RPMI7951 (cell line): ENCODE data around the gene RBP3. TPM values are rescaled to one million over a fixed set of nuclear protein-coding genes. Genes with fewer than 3 reads are reported as not detected.
A peak's percentile ranks its signal among the peaks of the same experiment; 100 is the strongest.

Experiments
- DNase-seq: peaks from one replicate; pipeline ENCODE4 v3.0.0-alpha.2; 2012; ENCODE audit warnings: low read depth
- total RNA-seq: library from RNA; depleted of rRNA; stranded (reverse); fragments of >200 nt; shearing (Covaris generic); gene quantifications from 2 replicates; pipeline ENCODE4 v1.2.3, GENCODE V29; 2014

Gene RBP3
- total RNA-seq, 1 experiment from 2014 or later = not detected

DNA sequence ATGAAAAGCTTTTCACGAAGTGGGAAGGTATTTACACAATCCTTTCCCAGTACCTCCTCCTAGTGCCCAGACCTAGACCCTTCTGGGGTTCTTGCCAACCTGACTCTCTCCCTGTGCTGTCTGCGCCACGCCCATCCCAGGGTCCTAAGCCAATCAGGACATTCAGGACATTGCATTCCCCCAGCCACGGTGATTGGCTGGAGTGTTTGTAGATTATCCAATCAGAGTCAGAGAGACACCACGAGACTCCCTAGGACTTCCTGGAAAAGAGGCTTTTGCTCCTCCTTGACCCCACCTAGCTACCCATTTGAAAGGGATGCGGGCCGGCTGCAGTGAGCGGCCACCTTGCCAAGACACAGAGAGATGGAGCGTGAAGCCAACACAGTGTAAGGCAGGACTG is 29.5 kb upstream of the RBP3 start:
- peak; percentile 18 for DNase-seq

GRCh38 chr10:47319784-47320183 is 28.4 kb upstream of the RBP3 start:
- no peak for DNase-seq

GRCh38 chr10:47320812-47321211 is 27.4 kb upstream of the RBP3 start:
- no peak for DNase-seq

DNA sequence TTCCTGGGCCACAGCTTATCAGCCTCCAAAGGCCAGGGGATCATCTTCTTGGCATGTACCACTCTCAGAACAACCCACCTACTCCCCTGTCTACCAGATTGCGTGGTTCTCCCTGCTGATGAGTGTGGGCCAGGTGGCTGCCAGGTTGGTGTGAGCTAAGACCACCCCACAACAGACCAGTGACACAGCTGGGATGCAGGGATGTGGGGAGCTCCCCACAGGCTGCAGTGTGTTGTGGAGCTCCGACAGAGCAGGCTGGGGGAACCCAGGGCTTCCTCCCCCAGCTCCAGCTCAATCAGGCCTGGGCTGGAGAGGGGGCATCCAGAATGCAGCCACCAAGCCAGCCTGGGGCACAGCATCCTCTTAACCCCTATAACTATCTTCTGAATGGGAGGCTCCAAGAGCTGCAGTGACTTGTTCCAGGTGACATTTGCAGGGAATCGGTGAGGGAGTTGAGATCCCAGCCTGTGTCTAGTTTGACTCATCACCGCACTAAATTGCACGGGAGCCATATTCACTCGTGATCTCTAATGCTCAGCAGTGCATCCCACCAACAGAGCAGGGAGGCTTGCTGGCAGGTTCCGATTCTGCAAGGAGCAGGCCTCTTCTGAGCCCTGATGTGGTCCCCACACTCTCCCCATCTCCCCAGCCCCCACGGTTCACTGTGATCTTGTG is 26.5 kb upstream of the RBP3 start:
- no peak for DNase-seq

- DNase-seq = no peak
Measured at GRCh38 chr10:47322300-47323061, 25.7 kb upstream of the RBP3 start, which contains the start of gene GDF2. GDF2 (plus strand) TSS chr10:47322454; CDS start chr10:47322669, 215 bp downstream.

DNA sequence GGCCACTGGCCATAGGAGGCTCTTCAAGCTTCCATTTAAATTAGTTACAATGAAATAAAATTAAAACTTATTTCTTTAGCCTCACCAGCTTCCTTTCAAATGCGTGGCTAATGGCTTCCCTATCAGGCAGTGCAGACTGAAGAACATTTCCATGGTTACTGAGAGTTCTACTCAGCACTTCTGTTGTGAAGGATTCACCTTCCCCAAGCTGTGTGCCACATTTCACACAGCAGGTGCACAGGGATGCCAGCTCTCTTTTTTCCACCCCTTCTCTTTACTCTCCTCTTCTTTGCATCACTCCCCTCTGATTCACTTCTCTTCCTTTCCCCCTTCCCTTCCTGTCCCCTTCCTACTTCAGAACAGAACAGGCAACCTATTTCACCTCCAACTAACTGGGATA is 25.1 kb upstream of the RBP3 start:
- DNase-seq = no peak

- no peak for DNase-seq
Measured at GRCh38 chr10:47323636-47324296, 24.4 kb upstream of the RBP3 start.

GRCh38 chr10:47325303-47326291 is 22.6 kb upstream of the RBP3 start:
- no peak for DNase-seq

- DNase-seq = no peak
Measured at GRCh38 chr10:47326306-47326926, 21.7 kb upstream of the RBP3 start.

- no peak for DNase-seq
Measured at GRCh38 chr10:47326927-47327330, 21.2 kb upstream of the RBP3 start.

- no peak for DNase-seq
Measured at GRCh38 chr10:47329855-47330254, 18.3 kb upstream of the RBP3 start.

DNA sequence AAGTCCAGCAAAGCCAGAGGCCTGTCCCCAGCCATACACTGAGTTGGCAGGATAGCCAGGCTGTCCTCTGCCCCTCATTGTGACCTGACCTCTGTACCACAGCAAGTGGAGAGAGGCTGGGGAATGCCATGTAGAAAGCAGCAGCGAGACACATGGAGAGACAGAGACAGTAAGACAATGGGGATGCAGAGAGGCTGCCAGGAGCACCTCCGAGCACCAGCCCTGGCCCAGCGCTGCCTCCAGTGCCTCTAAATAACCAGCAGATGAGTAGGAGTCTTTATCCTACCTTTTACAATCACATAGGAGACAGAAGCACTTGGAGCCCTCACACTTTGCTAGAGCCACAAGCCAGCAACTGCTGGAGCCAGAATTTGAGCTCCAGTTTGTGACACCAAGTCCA is 17.8 kb upstream of the RBP3 start:
- DNase-seq = no peak

DNA sequence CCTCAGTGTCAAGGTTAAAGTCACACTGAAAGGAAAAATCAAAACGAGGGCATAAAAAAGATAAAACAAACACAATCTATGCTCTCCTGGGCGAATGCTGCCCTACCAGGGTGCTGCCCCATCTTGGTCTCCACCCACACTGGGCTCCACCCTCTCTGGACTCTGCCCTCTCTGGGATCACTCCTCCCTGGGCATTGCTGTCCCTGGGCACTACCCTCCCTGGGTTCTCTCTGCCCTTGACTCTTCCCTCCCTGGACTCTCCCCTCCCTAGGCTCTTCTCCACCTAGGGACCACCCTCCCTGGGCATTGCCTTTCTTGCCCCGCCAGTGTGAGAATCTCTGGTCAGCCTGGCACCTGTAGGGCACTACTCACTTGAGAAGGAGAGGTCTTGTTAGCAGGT is 17.4 kb upstream of the RBP3 start:
- no peak for DNase-seq

- no peak for DNase-seq
Measured at GRCh38 chr10:47331491-47331890, 16.7 kb upstream of the RBP3 start.

DNA sequence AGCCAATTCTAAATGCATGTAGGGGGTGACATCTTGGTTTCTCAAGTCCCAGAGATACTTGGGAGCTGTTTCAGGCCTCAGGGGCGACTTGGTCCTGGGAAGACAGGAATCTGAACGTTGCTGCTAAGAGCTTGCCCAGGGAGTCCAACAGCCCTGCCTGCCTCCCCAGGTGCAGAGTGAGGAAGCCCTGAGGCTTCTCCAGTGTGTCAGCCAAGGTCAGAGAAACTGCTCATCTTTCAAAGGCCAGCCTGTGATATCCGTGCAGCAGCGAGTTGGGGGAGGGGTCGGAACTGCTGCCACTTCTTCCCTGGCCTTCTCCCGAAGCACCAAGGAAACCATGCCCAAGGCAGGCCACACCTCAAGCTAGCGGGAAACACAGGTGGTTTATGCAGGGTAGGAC is 16.2 kb upstream of the RBP3 start:
- DNase-seq = no peak

DNA sequence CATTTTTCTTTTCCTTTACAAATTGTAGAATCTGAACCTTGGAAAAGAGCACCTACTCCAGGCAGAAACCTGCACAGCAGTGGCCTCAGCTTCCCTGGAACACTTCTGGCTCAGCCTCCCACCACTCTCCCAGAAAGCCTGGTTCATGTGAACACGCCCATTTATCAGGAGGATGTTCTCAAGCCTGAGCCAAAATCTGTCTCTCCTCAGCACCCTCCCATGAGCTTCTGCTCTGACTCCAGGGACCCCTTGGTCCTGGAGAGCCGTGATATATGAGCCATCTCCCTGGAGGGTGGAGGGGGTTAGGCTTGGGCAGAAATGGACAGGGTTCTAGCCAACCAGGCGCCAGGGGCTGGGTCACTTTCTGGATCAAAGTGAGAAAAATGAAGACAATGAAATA is 15.8 kb upstream of the RBP3 start:
- no peak for DNase-seq

- DNase-seq = no peak
Measured at GRCh38 chr10:47332946-47333345, 15.2 kb upstream of the RBP3 start.

- DNase-seq = no peak
Measured at GRCh38 chr10:47333532-47333931, 14.6 kb upstream of the RBP3 start.

DNA sequence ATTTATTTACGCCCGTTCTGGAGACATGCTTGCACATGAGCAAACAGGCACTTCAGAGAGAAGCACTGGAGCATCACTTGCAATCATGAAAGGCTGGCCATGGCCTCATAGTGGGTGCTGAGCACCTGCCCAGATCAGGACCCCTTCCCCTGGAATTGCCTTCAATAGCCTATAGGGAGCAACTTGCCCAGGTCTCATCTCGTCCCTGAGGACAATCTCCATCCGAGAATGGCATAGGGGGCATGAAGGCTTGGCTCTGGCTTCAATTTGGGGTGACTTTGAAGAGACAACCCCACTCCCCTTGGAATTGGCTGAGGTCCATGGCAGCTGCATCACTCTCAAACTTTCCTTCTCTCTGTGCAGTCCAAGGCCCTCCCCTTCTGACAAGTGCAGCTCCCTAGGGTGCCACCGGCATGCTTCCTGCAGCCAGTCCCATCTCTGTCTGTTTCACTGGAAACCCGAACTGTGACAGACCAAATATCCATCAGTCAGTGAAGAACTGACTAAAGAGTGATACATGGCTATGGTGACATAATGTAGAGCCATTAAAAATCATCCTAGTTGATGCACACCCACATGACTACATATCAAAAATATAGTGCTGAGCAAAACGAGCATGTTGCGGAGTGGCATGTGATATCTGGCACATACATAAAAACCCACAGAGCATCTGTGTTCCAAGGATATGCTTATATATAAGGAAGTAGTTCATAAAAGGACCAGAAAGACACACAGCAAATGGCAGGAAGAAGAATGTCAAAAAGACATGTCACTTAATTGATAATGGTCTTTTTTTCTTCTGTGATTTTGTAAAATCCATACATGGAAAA is 13.5 kb upstream of the RBP3 start:
- no peak for DNase-seq

GRCh38 chr10:47335906-47336305 is 12.3 kb upstream of the RBP3 start:
- DNase-seq = no peak
